ENCODE results near the gene SESN2. TPM values are rescaled to one million over a fixed set of nuclear protein-coding genes. Genes with fewer than 3 reads are reported as not detected.

Gene SESN2
- total RNA-seq, 4 donors from 2014 or later: 7.5 to 16.4 (median 11.9) TPM

DNA sequence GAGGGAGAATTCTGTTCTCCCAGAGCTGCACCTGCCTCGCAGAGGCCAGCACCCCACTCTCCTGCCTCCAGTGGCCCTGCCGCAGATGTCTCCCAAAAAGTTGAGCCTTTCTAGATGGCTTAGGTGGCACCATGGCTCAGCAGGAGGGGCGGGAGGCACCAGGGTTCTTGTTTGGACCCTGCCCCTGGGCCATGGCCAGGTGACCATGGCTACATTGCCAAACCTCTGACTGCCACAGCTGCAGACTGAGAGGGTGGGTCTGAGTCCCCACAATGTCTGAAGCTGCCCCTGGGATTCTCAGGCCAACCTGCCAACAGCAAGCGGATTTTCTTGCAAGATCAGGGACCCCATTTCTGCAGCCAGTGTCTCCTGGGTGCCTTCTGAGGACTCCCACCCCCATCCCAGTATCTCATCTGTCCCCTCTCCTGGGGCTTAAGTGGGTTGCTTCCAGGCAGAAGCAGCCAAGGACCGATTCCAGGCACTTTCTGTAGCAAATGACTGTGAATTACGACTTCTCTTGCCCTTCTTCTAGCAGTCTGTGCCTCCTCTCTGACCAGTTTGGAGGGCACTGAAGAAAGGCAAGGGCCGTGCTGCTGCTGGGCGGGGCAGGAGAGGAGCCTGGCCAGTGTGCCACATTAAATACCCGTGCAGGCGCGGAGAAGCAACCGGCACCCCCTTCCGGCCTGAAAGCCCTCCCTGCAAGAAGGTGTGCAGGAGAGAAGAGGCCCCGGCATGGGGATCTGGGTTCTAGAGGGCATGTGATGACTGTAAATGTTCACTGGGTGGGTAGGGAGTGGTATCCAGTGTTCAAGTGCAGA lies 22.5 kb downstream of the SESN2 start:
- intact Hi-C loops (cut with DNase I): no loop called here
- H3K9me3 ChIP-seq: no peaks in the 10 kb centered on the region
- H3K27ac ChIP-seq (replicated peaks in 1 of 4): peak overlapping the region in 1 of 4 donors; percentile 5
- H3K36me3 ChIP-seq: peaks cover 44 to 62% (median 59%) of the 10 kb centered on the region in 4 donors
- DNase-seq (ENCODE audit: extremely low spot score): no peak
- no peaks in the 10 kb centered on the region for H3K27me3 ChIP-seq
- no peak overlapping the region for H3K4me3 ChIP-seq
- TF ChIP-seq POLR2AphosphoS5 (IDR thresholded peaks at IDR 0.05): no peak
- TF ChIP-seq EP300 (IDR thresholded peaks at IDR 0.05): no peak
- no peak for TF ChIP-seq POLR2A (IDR thresholded peaks at IDR 0.05; ENCODE audit: low read depth)
- TF ChIP-seq, protein P1, sequence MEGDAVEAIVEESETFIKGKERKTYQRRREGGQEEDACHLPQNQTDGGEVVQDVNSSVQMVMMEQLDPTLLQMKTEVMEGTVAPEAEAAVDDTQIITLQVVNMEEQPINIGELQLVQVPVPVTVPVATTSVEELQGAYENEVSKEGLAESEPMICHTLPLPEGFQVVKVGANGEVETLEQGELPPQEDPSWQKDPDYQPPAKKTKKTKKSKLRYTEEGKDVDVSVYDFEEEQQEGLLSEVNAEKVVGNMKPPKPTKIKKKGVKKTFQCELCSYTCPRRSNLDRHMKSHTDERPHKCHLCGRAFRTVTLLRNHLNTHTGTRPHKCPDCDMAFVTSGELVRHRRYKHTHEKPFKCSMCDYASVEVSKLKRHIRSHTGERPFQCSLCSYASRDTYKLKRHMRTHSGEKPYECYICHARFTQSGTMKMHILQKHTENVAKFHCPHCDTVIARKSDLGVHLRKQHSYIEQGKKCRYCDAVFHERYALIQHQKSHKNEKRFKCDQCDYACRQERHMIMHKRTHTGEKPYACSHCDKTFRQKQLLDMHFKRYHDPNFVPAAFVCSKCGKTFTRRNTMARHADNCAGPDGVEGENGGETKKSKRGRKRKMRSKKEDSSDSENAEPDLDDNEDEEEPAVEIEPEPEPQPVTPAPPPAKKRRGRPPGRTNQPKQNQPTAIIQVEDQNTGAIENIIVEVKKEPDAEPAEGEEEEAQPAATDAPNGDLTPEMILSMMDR (IDR thresholded peaks at IDR 0.05): no peak
- 84% methylated on average over 13 of the region's 14 CpGs for WGBS
- H3K4me1 ChIP-seq: peaks cover 0 to 9% (median 8%) of the 10 kb centered on the region in 4 donors

DNA sequence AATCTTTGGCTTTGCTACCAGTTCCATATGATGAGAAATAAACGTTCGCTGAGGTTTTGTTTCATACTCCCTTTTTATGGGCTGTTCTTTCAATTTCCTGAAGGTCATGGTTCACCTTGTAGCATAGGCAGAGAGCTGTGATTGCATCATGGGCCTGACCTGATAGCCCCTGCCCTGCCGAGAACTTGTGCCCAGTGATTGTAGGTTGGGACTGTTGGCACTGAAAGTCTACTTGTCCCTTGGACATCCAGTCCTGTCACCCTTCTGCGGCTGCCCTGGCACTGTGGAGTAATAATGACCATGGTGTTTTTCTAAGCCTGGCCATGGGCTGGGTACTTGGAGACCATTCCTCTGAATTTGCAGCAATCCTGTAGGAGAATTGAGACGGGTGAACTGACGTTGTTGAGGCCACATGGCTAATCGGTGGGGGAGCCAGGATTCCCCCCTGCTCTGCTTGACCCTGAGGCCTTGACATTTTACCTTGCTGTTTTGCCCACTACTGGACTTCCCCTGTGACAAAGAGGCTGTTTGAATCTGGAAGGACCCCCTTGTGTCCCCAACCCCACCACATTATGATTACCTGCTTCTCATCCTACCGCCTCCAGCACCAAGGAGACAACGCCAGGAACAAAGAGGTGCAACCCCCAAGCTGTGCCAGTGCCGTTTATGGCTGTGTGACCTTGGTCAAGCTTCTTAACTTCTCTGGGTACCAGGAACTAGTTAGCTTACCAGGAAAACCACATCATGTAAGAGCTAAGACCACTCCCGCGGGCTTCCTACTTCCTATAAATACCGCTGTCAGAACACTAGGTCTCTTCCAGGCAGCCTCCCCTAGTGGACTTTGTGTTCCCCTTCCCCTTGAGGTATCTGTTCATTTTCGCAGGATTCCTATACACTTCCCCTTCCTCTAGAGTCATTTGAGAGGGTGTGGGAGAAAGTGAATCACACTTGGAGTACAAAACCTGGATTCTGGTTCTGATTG lies 23.4 kb downstream of the SESN2 start:
- Histone ChIP-seq H3K36me3 (peaks cover 39 to 57% (median 51%) of the 10 kb centered on the region in 4 donors), H3K4me3 (no peak overlapping the region), H3K9me3 (no peaks in the 10 kb centered on the region), H3K4me1 (peaks cover 0 to 9% (median 8%) of the 10 kb centered on the region in 4 donors), H3K27me3 (no peaks in the 10 kb centered on the region), H3K27ac (replicated peaks in 1 of 4) (no peak overlapping the region)
- DNase-seq (ENCODE audit: extremely low spot score): no peak
- 85% methylated on average over 14 of the region's 14 CpGs for WGBS
- TF ChIP-seq EP300 (IDR thresholded peaks at IDR 0.05) (no peak), POLR2AphosphoS5 (IDR thresholded peaks at IDR 0.05) (no peak), POLR2A (IDR thresholded peaks at IDR 0.05; ENCODE audit: low read depth) (no peak)
- TF ChIP-seq, protein P1 (IDR thresholded peaks at IDR 0.05): no peak
- intact Hi-C loops (cut with DNase I): no loop called here

DNA sequence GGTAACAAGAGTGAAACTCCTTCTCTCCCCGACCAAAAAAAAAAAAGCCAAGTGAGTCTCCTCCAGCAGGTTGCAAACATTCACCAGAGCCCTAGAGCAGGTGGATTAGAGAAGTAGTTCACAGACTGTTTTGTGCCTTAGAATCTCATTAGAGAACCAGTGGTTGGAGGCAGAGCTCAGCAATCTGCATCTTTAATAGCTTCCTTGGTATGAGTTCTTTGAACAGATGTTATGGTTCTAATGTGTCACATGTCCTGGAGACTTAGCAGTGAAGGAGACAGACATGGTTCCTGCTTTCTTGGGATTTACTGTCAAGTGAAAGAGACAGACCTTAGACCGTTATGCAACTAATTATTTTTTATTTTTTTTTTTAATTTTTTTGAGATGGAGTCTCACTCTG lies 26.8 kb downstream of the SESN2 start:
- no peaks in the 10 kb centered on the region for H3K27me3 ChIP-seq
- H3K36me3 ChIP-seq: peaks cover 10 to 23% (median 18%) of the 10 kb centered on the region in 4 donors
- H3K4me1 ChIP-seq: peaks cover 0 to 5% (median 0%) of the 10 kb centered on the region in 4 donors
- 49% methylated on average over 2 of the region's 2 CpGs for whole genome bisulfite sequencing
- no peak overlapping the region for H3K4me3 ChIP-seq
- no peaks in the 10 kb centered on the region for H3K9me3 ChIP-seq
- TF ChIP-seq POLR2AphosphoS5 (IDR thresholded peaks at IDR 0.05) (no peak), EP300 (IDR thresholded peaks at IDR 0.05) (no peak), POLR2A (IDR thresholded peaks at IDR 0.05; ENCODE audit: low read depth) (no peak)
- TF ChIP-seq, protein P1 (IDR thresholded peaks at IDR 0.05): no peak
- H3K27ac ChIP-seq (replicated peaks in 1 of 4): no peak overlapping the region
- intact Hi-C loops (cut with DNase I): no loop called here
- DNase-seq (ENCODE audit: extremely low spot score): no peak

DNA sequence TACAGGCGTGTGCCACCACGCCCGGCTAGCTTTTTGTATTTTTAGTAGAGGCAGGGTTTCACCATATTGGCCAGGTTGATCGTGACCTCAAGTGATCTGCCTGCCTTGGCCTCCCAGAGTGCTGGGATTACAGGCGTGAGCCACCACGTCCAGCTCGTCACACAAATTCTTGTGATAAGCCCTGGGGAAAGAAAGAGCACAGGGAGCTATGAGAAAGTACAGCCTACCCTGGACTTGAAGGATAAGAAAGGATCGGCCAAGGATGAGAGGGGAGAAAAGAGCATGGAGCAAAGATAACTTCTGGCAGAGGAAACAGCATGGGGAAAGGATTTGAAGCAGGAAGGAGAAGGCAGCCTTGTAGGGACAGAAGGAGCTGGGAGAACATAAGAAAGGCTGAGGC lies 29.2 kb downstream of the SESN2 start:
- Histone ChIP-seq H3K4me3 (no peak overlapping the region), H3K27me3 (no peaks in the 10 kb centered on the region), H3K9me3 (no peaks in the 10 kb centered on the region), H3K36me3 (no peaks in the 10 kb centered on the region), H3K4me1 (no peaks in the 10 kb centered on the region), H3K27ac (replicated peaks in 1 of 4) (no peak overlapping the region)
- TF ChIP-seq POLR2A (IDR thresholded peaks at IDR 0.05; ENCODE audit: low read depth) (no peak), POLR2AphosphoS5 (IDR thresholded peaks at IDR 0.05) (no peak), EP300 (IDR thresholded peaks at IDR 0.05) (no peak)
- TF ChIP-seq, protein P1 (IDR thresholded peaks at IDR 0.05): no peak
- DNase-seq (ENCODE audit: extremely low spot score): no peak
- intact Hi-C loops (cut with DNase I): no loop called here
- 84% methylated on average over 8 of the region's 8 CpGs for WGBS

Measured in esophagus muscularis mucosa (tissue), 4 donors.